Measurements from ENCODE around the gene VHLL. TPM values are rescaled to one million over a fixed set of nuclear protein-coding genes. Genes with fewer than 3 reads are reported as not detected.
A peak's percentile ranks its signal among the peaks of the same experiment; 100 is the strongest.

VHLL gene
- total RNA-seq, 1 donor, result not detected

GRCh38 chr1:156259805-156260204, 39.3 kb downstream of the VHLL start:
- Histone ChIP-seq H3K79me2 (ENCODE audit: insufficient read depth, low read length) (peaks cover 4% of the 10 kb centered on the region), H2AFZ (ENCODE audit: low read length) (no peak overlapping the region), H4K20me1 (ENCODE audit: insufficient read depth, low read length) (peaks cover 18% of the 10 kb centered on the region), H3K27me3 (ENCODE audit: insufficient read depth, low read length) (no peaks in the 10 kb centered on the region), H3K36me3 (ENCODE audit: insufficient read depth, low read length) (peaks cover 74% of the 10 kb centered on the region), H3K9me3 (ENCODE audit: low read depth, low read length) (no peaks in the 10 kb centered on the region), H3K4me3 (ENCODE audit: insufficient read depth, low read length) (no peak overlapping the region), H3K4me1 (ENCODE audit: insufficient read depth, low read length) (peaks cover 15% of the 10 kb centered on the region), H3K27ac (ENCODE audit: low read depth, low read length) (no peak overlapping the region), H3K4me2 (ENCODE audit: insufficient read depth, low read length) (no peak overlapping the region)
- DNase-seq (ENCODE audit: insufficient read length, low spot score, missing footprints), result no peak
- TF ChIP-seq CTCF (IDR thresholded peaks at IDR 0.05; ENCODE audit: extremely low read depth, low read depth, low read length), result peak; percentile 30

- Histone ChIP-seq H3K9me3 (ENCODE audit: low read depth, low read length) (no peaks in the 10 kb centered on the region), H4K20me1 (ENCODE audit: insufficient read depth, low read length) (peaks cover 18% of the 10 kb centered on the region), H3K4me1 (ENCODE audit: insufficient read depth, low read length) (peaks cover 15% of the 10 kb centered on the region), H3K4me2 (ENCODE audit: insufficient read depth, low read length) (no peak overlapping the region), H3K27me3 (ENCODE audit: insufficient read depth, low read length) (no peaks in the 10 kb centered on the region), H3K79me2 (ENCODE audit: insufficient read depth, low read length) (peaks cover 4% of the 10 kb centered on the region), H3K27ac (ENCODE audit: low read depth, low read length) (no peak overlapping the region), H3K4me3 (ENCODE audit: insufficient read depth, low read length) (no peak overlapping the region), H2AFZ (ENCODE audit: low read length) (no peak overlapping the region), H3K36me3 (ENCODE audit: insufficient read depth, low read length) (peaks cover 84% of the 10 kb centered on the region)
- no peak for TF ChIP-seq CTCF (IDR thresholded peaks at IDR 0.05; ENCODE audit: extremely low read depth, low read depth, low read length)
- no peak for DNase-seq (ENCODE audit: insufficient read length, low spot score, missing footprints)
Measured at GRCh38 chr1:156258859-156259258, 40.2 kb downstream of the VHLL start.

GRCh38 chr1:156257711-156258110, 41.4 kb downstream of the VHLL start:
- TF ChIP-seq CTCF (IDR thresholded peaks at IDR 0.05; ENCODE audit: extremely low read depth, low read depth, low read length), result no peak
- Histone ChIP-seq H3K27ac (ENCODE audit: low read depth, low read length) (no peak overlapping the region), H3K9me3 (ENCODE audit: low read depth, low read length) (no peaks in the 10 kb centered on the region), H3K79me2 (ENCODE audit: insufficient read depth, low read length) (peaks cover 4% of the 10 kb centered on the region), H3K36me3 (ENCODE audit: insufficient read depth, low read length) (peaks cover 88% of the 10 kb centered on the region), H3K4me2 (ENCODE audit: insufficient read depth, low read length) (no peak overlapping the region), H4K20me1 (ENCODE audit: insufficient read depth, low read length) (peaks cover 12% of the 10 kb centered on the region), H2AFZ (ENCODE audit: low read length) (no peak overlapping the region), H3K4me1 (ENCODE audit: insufficient read depth, low read length) (peaks cover 5% of the 10 kb centered on the region), H3K4me3 (ENCODE audit: insufficient read depth, low read length) (no peak overlapping the region), H3K27me3 (ENCODE audit: insufficient read depth, low read length) (no peaks in the 10 kb centered on the region)
- no peak for DNase-seq (ENCODE audit: insufficient read length, low spot score, missing footprints)

GRCh38 chr1:156253634-156254033, 45.5 kb downstream of the VHLL start:
- no peak for DNase-seq (ENCODE audit: insufficient read length, low spot score, missing footprints)
- peaks cover 80% of the 10 kb centered on the region for H3K36me3 ChIP-seq (ENCODE audit: insufficient read depth, low read length)
- H3K4me1 ChIP-seq (ENCODE audit: insufficient read depth, low read length), result no peaks in the 10 kb centered on the region
- TF ChIP-seq CTCF (IDR thresholded peaks at IDR 0.05; ENCODE audit: extremely low read depth, low read depth, low read length), result no peak
- no peaks in the 10 kb centered on the region for H3K79me2 ChIP-seq (ENCODE audit: insufficient read depth, low read length)
- no peak overlapping the region for H3K27ac ChIP-seq (ENCODE audit: low read depth, low read length)
- no peak overlapping the region for H3K4me3 ChIP-seq (ENCODE audit: insufficient read depth, low read length)
- no peak overlapping the region for H3K4me2 ChIP-seq (ENCODE audit: insufficient read depth, low read length)
- no peak overlapping the region for H2AFZ ChIP-seq (ENCODE audit: low read length)
- H3K27me3 ChIP-seq (ENCODE audit: insufficient read depth, low read length), result no peaks in the 10 kb centered on the region
- H4K20me1 ChIP-seq (ENCODE audit: insufficient read depth, low read length), result no peaks in the 10 kb centered on the region
- no peaks in the 10 kb centered on the region for H3K9me3 ChIP-seq (ENCODE audit: low read depth, low read length)

All from osteoblast (primary cell).